Measurements from ENCODE around the gene PEX1.
"Not testable (repeated sequence)": the region's sequence is repeated elsewhere in the genome, so short reads cannot be mapped to it uniquely, and the experiment has no call there.

PEX1 gene

DNA sequence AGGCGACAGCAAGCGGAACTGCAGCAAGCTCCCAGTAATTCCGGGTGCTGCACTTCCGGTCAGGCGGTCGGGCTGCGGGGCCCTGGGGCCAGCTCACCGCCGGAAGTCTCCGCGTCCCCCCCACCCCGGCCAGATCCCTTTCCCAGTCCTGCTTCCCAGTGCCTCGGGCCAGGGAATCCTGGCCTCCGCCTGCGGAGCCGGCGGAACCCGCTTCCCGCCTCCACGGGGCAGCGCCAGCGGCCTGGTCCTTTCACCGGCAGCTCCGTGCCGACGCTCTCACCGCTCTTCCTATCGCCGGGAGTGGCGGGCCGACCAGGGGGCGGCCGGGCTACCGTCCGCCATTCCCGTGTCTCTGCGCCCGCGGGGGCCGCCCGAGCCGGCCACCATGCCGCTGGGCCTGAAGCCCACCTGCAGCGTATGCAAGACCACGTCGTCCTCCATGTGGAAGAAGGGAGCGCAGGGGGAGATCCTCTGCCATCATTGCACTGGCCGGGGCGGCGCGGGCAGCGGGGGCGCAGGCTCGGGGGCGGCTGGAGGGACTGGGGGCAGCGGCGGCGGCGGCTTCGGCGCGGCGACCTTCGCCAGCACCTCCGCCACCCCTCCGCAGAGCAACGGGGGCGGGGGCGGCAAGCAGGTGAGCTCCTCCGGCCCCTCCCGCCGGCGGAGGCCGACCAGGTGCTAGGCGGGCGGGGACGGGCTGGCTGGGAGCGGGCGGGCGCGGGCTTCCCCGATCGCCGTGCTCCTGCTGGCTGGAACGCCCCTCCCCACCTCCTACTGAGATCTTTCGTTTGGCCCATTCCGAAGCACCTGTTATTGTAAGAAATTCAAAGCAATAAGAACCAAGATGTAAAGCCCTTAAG is 80.7 kb downstream of the PEX1 start, which contains the start of gene GATAD1:
TSS of gene GATAD1 (plus strand) at position 138 of the 860 bp plus-strand sequence. CDS start at position 386, 248 bp downstream.
- peak; percentile 97 for TF ChIP-seq ZFX (IDR thresholded peaks at IDR 0.05)
- TF ChIP-seq, protein P1, sequence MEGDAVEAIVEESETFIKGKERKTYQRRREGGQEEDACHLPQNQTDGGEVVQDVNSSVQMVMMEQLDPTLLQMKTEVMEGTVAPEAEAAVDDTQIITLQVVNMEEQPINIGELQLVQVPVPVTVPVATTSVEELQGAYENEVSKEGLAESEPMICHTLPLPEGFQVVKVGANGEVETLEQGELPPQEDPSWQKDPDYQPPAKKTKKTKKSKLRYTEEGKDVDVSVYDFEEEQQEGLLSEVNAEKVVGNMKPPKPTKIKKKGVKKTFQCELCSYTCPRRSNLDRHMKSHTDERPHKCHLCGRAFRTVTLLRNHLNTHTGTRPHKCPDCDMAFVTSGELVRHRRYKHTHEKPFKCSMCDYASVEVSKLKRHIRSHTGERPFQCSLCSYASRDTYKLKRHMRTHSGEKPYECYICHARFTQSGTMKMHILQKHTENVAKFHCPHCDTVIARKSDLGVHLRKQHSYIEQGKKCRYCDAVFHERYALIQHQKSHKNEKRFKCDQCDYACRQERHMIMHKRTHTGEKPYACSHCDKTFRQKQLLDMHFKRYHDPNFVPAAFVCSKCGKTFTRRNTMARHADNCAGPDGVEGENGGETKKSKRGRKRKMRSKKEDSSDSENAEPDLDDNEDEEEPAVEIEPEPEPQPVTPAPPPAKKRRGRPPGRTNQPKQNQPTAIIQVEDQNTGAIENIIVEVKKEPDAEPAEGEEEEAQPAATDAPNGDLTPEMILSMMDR (conservative IDR thresholded peaks at IDR 0.05): peak; percentile 71
- H3K27ac ChIP-seq: peak within 1 kb of the TSS; percentile 98

DNA sequence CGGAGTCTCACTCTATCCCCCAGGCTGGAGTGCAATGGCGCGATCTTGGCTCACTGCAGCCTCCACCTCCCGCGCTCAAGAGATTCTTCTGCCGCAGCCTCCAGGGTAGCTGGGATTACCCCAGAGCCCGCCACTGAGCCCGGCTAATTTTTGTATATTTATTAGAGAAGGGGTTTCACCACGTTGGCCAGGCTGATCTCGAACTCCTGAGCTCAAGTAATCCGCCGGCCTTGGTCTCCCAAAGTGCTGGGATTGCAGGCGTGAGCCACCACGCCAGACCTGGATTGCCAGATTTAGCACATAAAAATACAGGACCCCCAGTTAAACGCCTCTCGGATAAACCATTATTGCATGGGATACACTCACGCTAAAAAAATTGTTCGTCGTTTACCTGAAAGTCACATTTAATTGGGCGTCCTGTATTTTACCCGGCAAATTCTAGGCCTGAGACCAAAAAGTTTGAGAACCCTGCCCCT is 81.4 kb downstream of the PEX1 start:
- H3K27ac ChIP-seq: peak overlapping the region; percentile 98
- TF ChIP-seq, protein P1 (conservative IDR thresholded peaks at IDR 0.05): peak; percentile 95
- TF ChIP-seq ZFX (IDR thresholded peaks at IDR 0.05): no peak

DNA sequence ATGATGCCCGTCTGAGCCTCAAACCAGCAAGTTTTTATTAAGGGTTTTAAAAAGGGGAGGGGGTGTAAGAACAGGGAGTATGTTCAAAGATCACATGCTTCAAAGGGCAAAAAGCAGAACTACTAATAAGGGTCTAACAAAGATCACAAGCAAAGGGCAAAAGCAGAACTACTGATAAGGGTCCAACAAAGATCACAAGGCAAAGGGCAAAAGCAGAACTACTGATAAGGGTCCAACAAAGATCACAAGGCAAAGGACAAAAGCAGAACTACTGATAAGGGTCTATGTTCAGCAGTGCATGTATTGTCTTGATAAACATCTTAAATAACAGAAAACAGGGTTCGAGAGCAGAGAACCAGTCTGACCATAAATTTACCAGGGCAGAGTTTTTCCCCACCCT is 85.6 kb downstream of the PEX1 start:
- not testable (repeated sequence) for H3K27ac ChIP-seq

DNA sequence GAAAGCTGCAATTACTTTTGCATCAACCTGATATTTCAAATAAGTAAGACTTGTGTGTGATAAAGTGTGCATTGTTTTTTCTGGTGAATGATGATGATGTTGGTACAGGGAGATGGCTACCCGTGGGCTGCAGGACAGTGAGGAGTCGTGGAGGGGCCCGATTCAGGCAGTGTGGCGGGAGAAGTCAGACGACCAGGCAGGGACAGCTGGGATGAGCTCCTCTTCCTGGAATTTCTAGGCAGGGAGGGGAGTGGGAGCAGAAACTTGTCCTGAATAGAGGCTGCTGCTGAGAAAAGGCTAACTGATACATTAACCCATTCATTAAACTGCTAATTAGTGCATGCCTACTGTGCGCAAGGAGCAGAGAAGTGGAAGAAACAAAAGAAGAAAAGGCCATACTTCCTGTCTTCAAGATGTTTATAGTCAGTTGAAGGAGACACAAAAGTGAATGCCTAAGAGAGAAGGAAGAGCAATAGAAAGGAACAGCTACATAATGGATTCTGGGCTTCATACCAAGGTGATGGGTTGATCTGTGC is 90.3 kb downstream of the PEX1 start:
- no peak for TF ChIP-seq ZFX (IDR thresholded peaks at IDR 0.05)
- TF ChIP-seq, protein P1 (conservative IDR thresholded peaks at IDR 0.05): no peak

More for the DNA sequence above, 90.3 kb downstream of the PEX1 start:
- H3K27ac ChIP-seq: no peak overlapping the region
